ENCODE results near the gene DDI1. TPM values are rescaled to one million over a fixed set of nuclear protein-coding genes. Genes with fewer than 3 reads are reported as not detected.

The DDI1 gene
- total and polyA plus RNA-seq, 10 of the 15 experiments (the other 5 are each of a cell fraction or from before 2014, with no cell fraction given) = not detected

DNA sequence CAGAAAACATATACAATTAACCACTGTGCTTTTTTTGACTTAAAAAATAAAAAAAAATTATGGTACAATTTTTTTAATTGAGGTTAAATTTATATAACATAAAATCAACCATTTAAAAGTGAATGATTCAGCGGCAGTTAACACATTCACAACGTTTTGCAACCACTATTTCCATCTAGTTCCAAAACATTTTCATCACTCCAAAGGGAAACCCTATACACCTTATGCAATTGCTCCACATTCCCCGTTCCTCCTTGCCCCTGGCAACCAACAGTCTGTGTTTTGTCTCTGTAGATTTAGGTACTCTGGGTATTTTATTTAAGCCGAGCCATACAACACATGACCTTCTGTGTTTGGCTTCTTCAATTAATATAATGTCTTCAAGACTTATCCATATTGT, 15.3 kb downstream of the DDI1 start:
- intact Hi-C loops (cut with micrococcal nuclease; ENCODE audit: unreplicated experiment) (no loop called here), in situ Hi-C loops (cut with MboI) (no loop called here)
- no peaks in the 10 kb centered on the region for H4K20me1 ChIP-seq (ENCODE audit: control insufficient read depth, insufficient read depth)
- no peak for TF ChIP-seq KLF5 (IDR thresholded peaks at IDR 0.05; ENCODE audit: partially characterized antibody)
- TF ChIP-seq ATF7 (IDR thresholded peaks at IDR 0.05; ENCODE audit: low read depth) = no peak
- no peak for TF ChIP-seq CREB1 (IDR thresholded peaks at IDR 0.05; ENCODE audit: low read depth)
- no peak for TF ChIP-seq ZZZ3 (IDR thresholded peaks at IDR 0.05; ENCODE audit: control insufficient read depth, insufficient read length, low read depth)
- TF ChIP-seq, protein P1, sequence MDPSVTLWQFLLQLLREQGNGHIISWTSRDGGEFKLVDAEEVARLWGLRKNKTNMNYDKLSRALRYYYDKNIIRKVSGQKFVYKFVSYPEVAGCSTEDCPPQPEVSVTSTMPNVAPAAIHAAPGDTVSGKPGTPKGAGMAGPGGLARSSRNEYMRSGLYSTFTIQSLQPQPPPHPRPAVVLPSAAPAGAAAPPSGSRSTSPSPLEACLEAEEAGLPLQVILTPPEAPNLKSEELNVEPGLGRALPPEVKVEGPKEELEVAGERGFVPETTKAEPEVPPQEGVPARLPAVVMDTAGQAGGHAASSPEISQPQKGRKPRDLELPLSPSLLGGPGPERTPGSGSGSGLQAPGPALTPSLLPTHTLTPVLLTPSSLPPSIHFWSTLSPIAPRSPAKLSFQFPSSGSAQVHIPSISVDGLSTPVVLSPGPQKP (IDR thresholded peaks at IDR 0.05; ENCODE audit: low read depth, low read length) = no peak
- no peak overlapping the region for H3K4me2 ChIP-seq (ENCODE audit: control insufficient read depth, insufficient read depth)
- POLR2A ChIA-PET = no interaction called here
- RAD21 ChIA-PET (ENCODE audit: unreplicated experiment) = no interaction called here
- H3K9me3 ChIP-seq (replicated peaks; ENCODE audit: control insufficient read depth, insufficient read depth, low read length) = no peaks in the 10 kb centered on the region
- peaks cover 0 to 3% of the 10 kb centered on the region in 2 experiments; a peak in 1 of 4 replicates for H3K27me3 ChIP-seq (replicated peaks in 1 of 2; ENCODE audit: control insufficient read depth in 2 of 2, insufficient read depth in 2 of 2, low read length in 1 of 2)
- FAIRE-seq (no peak), DNase-seq (ENCODE audit: low read depth, low spot score) (no peak), ATAC-seq (no peak)
- SMC1A ChIA-PET (ENCODE audit: uncharacterized antibody, unreplicated experiment) = no interaction called here
- H2AFZ ChIP-seq (ENCODE audit: control insufficient read depth, low read depth, low read length) = no peak overlapping the region
- H3K9ac ChIP-seq (ENCODE audit: control insufficient read depth, insufficient read depth, low read length) = no peak overlapping the region
- H3K4me3 ChIP-seq = no peak overlapping the region
- no peaks in the 10 kb centered on the region for H3K36me3 ChIP-seq (ENCODE audit: control insufficient read depth in 2 of 2, insufficient read depth in 2 of 2, low read length in 1 of 2)
- no peaks in the 10 kb centered on the region for H3K79me2 ChIP-seq (ENCODE audit: control insufficient read depth, insufficient read depth, low read length)
- no peaks in the 10 kb centered on the region for H3K4me1 ChIP-seq (ENCODE audit: control insufficient read depth, insufficient read depth, low read length)
- CTCF ChIA-PET = no interaction called here
- 19% methylated on average over 4 of the region's 4 CpGs for WGBS (ENCODE audit: insufficient coverage, insufficient replicate concordance, low lambda C conversion rate, missing lambda C conversion rate)
- no peak overlapping the region for H3K27ac ChIP-seq (ENCODE audit: control insufficient read depth, insufficient read depth)
- BruUV-seq (replicated peaks) = no TSS peak

DNA sequence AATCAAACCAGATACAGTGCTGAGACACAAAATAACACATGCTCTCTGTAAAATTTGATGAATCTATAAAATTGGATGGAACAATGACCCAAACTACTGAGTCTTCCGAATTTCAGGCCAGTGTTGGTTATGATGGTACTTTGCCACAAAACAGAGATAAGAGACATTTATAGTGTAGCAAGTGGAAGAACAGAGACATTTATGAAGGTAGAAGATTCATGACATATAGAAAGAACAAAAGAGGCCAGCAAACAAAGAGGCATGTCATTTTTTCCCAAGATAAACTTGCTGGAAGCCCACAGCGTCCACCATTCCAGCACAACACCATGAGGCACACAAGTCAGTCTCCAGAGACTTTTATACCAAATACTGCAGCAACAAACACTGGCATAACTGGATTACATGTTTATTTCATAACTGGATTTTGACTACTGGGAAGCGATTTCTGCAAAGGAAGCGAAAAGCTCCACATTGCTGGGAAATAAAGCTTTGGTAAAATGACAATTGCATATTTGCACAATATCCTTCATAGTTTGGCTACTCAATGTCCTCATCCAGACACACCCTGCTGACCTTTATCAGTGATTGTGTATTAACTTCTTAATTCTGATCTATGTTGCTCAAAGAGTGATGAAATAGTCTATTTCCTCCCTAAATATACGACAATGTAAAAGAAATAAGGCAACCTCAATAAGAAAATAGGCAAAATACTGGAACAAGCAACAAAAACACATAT, 17.5 kb downstream of the DDI1 start:
- 38% methylated on average over 5 of the region's 5 CpGs for WGBS (ENCODE audit: insufficient coverage, insufficient replicate concordance, low lambda C conversion rate, missing lambda C conversion rate)
- TF ChIP-seq, protein P2, sequence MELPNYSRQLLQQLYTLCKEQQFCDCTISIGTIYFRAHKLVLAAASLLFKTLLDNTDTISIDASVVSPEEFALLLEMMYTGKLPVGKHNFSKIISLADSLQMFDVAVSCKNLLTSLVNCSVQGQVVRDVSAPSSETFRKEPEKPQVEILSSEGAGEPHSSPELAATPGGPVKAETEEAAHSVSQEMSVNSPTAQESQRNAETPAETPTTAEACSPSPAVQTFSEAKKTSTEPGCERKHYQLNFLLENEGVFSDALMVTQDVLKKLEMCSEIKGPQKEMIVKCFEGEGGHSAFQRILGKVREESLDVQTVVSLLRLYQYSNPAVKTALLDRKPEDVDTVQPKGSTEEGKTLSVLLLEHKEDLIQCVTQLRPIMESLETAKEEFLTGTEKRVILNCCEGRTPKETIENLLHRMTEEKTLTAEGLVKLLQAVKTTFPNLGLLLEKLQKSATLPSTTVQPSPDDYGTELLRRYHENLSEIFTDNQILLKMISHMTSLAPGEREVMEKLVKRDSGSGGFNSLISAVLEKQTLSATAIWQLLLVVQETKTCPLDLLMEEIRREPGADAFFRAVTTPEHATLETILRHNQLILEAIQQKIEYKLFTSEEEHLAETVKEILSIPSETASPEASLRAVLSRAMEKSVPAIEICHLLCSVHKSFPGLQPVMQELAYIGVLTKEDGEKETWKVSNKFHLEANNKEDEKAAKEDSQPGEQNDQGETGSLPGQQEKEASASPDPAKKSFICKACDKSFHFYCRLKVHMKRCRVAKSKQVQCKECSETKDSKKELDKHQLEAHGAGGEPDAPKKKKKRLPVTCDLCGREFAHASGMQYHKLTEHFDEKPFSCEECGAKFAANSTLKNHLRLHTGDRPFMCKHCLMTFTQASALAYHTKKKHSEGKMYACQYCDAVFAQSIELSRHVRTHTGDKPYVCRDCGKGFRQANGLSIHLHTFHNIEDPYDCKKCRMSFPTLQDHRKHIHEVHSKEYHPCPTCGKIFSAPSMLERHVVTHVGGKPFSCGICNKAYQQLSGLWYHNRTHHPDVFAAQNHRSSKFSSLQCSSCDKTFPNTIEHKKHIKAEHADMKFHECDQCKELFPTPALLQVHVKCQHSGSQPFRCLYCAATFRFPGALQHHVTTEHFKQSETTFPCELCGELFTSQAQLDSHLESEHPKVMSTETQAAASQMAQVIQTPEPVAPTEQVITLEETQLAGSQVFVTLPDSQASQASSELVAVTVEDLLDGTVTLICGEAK (IDR thresholded peaks at IDR 0.05; ENCODE audit: borderline replicate concordance) = no peak
- TF ChIP-seq ZNF622 (IDR thresholded peaks at IDR 0.05) (no peak), TCF12 (IDR thresholded peaks at IDR 0.05; ENCODE audit: low read depth, low read length) (no peak), NBN (IDR thresholded peaks at IDR 0.05) (no peak), IKZF2 (IDR thresholded peaks at IDR 0.05) (no peak)
- Histone ChIP-seq H3K79me2 (ENCODE audit: control insufficient read depth, insufficient read depth, low read length) (no peaks in the 10 kb centered on the region), H3K4me2 (ENCODE audit: control insufficient read depth, insufficient read depth) (no peak overlapping the region), H3K27me3 (replicated peaks in 1 of 2; ENCODE audit: control insufficient read depth in 2 of 2, insufficient read depth in 2 of 2, low read length in 1 of 2) (peaks cover 0 to 3% of the 10 kb centered on the region in 2 experiments; a peak in 1 of 4 replicates), H3K9ac (ENCODE audit: control insufficient read depth, insufficient read depth, low read length) (no peak overlapping the region), H4K20me1 (ENCODE audit: control insufficient read depth, insufficient read depth) (no peaks in the 10 kb centered on the region), H3K4me3 (no peak overlapping the region), H3K9me3 (replicated peaks; ENCODE audit: control insufficient read depth, insufficient read depth, low read length) (no peaks in the 10 kb centered on the region), H2AFZ (ENCODE audit: control insufficient read depth, low read depth, low read length) (no peak overlapping the region), H3K27ac (ENCODE audit: control insufficient read depth, insufficient read depth) (no peak overlapping the region), H3K36me3 (ENCODE audit: control insufficient read depth in 2 of 2, insufficient read depth in 2 of 2, low read length in 1 of 2) (no peaks in the 10 kb centered on the region), H3K4me1 (ENCODE audit: control insufficient read depth, insufficient read depth, low read length) (no peaks in the 10 kb centered on the region)
- no peak for FAIRE-seq
- in situ Hi-C loops (cut with MboI) (no loop called here), intact Hi-C loops (cut with micrococcal nuclease; ENCODE audit: unreplicated experiment) (no loop called here)
- ChIA-PET RAD21 (ENCODE audit: unreplicated experiment) (no interaction called here), CTCF (interaction anchor here (0.6 kb wide), 1 partner anchor 59 kb away, joined by 3 read pairs; no protein-coding TSS in a partner anchor), SMC1A (ENCODE audit: uncharacterized antibody, unreplicated experiment) (no interaction called here), POLR2A (no interaction called here)
- no peak for DNase-seq (ENCODE audit: low read depth, low spot score)
- no peak for ATAC-seq
- BruUV-seq (replicated peaks) = no TSS peak

All from GM12878 (cell line).